Measurements from ENCODE around the gene XYLT2.

XYLT2 gene

DNA sequence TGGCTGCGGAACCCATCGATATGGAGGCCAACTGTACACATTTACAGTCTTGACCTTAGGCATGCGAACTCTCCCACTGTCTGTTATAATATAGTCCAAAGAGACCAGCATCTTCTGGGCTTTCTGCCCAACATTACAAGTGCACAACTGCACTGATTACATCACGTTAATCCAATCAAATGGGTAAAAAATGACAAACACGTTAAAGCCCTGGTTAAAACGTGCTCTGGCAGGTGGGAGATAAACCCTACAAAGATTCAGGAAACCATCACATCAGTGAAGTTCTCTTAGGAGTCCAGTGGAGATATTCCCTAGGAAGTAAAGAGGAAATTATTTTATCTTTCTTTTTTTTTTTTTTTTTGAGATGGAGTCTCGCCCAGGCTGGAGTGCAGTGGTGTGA lies 23.7 kb upstream of the XYLT2 start:
- no peak overlapping the region for H3K27ac ChIP-seq
- TF ChIP-seq, protein P1, sequence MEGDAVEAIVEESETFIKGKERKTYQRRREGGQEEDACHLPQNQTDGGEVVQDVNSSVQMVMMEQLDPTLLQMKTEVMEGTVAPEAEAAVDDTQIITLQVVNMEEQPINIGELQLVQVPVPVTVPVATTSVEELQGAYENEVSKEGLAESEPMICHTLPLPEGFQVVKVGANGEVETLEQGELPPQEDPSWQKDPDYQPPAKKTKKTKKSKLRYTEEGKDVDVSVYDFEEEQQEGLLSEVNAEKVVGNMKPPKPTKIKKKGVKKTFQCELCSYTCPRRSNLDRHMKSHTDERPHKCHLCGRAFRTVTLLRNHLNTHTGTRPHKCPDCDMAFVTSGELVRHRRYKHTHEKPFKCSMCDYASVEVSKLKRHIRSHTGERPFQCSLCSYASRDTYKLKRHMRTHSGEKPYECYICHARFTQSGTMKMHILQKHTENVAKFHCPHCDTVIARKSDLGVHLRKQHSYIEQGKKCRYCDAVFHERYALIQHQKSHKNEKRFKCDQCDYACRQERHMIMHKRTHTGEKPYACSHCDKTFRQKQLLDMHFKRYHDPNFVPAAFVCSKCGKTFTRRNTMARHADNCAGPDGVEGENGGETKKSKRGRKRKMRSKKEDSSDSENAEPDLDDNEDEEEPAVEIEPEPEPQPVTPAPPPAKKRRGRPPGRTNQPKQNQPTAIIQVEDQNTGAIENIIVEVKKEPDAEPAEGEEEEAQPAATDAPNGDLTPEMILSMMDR (conservative IDR thresholded peaks at IDR 0.05), result no peak

DNA sequence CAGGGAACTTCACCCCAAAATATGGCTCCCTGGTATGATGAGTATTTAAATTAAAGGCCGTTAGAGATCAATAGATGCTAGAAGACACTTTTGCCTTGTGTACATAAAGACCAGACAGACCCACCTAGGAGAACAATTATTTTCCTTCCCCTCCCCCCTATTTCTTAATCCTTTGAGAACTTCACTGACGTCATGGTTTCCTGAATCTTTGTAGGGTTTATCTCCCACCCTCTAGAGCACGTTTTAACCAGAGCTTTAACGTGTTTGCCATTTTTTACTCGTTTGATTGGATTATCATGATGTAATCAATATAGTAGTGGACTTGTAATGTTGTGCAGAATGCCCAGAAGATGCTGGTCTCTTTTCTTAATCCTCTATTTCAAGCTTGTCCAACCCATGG lies 22.9 kb upstream of the XYLT2 start:
- H3K27ac ChIP-seq, result no peak overlapping the region
- TF ChIP-seq, protein P1 (conservative IDR thresholded peaks at IDR 0.05), result no peak

DNA sequence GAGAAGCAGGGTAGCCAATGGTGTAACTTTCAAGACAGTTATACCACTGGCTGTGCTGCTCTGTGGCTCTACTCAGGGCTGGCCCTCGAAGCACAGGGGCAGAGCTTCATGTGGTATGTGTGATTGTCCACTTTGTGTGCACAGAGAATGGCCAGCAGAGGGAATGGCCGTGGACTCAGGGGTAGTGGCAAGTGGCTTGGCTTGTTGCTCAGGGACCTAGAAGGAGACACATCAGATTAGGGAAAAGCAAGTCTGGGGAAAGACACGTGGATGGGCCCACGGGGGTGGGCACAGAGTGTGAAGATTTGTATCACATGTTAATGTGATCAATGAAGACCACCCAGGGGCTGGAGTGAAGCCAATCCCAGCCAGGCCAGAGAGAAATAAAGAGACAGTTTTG lies 20.0 kb upstream of the XYLT2 start:
- H3K27ac ChIP-seq, result no peak overlapping the region
- TF ChIP-seq, protein P1 (conservative IDR thresholded peaks at IDR 0.05), result no peak

DNA sequence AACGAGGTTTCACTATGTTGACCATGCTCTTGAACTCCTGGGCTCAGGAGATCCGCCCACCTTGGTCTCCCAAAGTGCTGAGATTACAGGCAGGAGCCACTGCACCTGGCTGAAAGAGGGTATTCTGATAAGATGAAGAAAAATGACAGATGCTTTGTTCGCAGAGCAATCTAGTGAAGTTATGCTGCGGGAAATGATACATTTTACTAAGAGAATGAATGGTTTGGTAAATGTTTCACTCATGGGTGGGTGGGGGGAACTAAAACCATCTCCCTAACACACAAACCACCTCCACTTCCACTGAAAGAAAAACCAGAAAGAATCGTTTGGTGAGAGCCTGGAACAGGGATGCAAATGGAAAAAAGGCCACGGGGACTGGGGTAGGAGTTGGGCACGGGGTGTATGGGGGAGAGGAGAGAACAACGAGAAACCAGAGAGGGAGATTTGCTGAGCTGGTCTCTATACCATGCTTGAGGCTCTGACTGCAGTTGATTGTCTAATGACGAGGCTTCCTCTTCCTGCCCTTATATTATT lies 19.0 kb upstream of the XYLT2 start:
- TF ChIP-seq, protein P1 (conservative IDR thresholded peaks at IDR 0.05), result no peak
- no peak overlapping the region for H3K27ac ChIP-seq

DNA sequence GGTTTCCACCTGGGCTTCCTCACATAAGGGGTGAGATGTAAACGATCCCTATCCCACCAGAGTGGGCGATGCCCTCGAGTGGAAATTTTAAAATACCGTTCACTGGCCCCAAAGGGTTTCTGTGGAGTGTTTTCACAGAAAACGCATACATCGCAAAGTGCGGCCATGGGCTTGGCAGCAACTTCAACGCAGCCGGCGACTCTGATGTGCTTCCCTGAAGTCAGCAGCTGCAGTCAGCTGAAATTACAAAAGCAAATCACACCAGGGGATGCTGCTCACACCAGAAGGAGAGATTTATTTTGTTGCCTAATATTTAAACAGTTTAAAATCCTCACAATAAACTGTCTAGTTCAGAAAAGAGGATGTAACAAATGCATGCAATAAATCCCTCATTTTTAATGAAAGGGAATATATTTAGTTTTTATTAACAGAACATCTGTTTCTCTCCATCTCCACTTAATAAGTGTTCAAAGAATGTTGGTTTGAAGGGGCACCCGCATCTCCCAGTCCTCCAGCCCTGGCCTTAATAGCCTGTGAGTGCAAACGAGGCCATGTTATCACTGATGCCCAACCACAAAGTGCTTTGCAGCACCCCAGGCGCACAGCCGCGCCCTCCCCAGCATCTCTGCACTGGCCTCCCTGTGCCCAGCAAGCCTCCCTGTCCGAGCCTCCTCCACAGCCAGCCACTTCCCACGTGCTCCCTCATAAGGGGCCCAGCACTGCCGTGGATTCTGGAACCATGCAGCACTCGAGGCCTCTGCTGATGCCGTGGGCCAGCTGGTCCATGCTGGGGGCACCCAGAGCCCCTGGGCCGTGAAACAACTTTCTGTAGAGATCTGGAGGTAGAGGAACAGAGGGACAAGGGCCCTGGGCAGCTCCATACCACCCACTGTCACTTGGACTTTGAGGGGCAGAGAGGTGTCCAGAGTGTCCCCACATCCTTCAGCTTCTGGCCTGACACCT lies 17.3 kb upstream of the XYLT2 start:
- TF ChIP-seq, protein P1 (conservative IDR thresholded peaks at IDR 0.05), result no peak
- H3K27ac ChIP-seq, result no peak overlapping the region

DNA sequence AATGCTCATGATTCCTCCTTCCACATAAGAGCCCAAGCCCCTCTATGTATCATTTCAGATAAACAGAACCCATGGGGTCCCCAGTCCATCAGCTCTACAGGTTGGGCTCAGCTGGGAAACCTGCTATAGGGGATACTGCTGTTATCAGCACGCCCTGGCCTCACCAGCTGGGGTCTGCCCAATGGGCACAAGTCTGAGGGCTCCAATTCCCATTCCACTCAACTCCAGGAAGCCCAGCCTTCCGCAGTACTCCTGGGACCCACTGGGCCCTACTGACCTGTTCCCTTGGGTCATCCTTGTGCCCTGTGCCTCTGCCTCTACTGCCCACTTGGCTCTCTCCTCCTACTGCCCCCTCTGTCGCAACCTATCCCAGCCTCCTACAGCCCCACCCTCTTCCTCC lies 16.2 kb upstream of the XYLT2 start:
- H3K27ac ChIP-seq, result no peak overlapping the region
- TF ChIP-seq, protein P1 (conservative IDR thresholded peaks at IDR 0.05), result no peak

DNA sequence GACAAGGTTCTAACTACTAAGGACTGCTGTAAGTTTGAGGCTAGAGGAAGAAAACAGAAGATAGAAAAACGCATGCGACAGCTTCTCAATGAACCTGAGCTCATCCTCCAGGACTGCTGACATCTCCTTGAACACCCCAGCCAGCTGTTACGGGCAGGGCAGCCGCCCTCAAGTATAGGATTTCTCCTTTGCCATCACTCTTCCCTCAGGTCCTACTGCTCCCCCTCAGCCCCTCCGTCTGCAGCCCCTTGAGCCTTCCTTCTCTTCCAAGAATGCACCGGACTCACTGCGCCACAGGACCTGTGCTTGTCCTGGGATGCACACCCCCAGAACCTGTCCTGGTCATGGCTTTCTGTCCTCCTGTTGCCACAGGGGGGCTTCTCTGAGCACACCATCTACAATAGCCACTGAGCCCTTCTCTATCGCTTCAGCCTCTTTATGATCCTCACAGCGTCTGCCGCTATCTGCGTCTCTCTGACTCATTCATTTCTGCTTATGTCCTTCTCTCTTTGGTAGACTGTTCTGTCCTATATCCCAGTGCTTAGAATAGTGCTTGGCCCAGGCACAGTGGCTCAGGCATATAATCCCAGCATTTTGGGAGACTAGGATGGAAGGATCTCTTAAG lies 15.7 kb upstream of the XYLT2 start:
- TF ChIP-seq, protein P1 (conservative IDR thresholded peaks at IDR 0.05), result no peak
- H3K27ac ChIP-seq, result no peak overlapping the region

Data from VCaP (cell line).